ENCODE data around the gene SPIRE2.
"Not testable (repeated sequence)": the region's sequence is repeated elsewhere in the genome, so short reads cannot be mapped to it uniquely, and the experiment has no call there.

SPIRE2 gene

GRCh38 chr16:89871895-89872294, 43.6 kb downstream of the SPIRE2 start:
- DNase-seq, result no peak

DNA sequence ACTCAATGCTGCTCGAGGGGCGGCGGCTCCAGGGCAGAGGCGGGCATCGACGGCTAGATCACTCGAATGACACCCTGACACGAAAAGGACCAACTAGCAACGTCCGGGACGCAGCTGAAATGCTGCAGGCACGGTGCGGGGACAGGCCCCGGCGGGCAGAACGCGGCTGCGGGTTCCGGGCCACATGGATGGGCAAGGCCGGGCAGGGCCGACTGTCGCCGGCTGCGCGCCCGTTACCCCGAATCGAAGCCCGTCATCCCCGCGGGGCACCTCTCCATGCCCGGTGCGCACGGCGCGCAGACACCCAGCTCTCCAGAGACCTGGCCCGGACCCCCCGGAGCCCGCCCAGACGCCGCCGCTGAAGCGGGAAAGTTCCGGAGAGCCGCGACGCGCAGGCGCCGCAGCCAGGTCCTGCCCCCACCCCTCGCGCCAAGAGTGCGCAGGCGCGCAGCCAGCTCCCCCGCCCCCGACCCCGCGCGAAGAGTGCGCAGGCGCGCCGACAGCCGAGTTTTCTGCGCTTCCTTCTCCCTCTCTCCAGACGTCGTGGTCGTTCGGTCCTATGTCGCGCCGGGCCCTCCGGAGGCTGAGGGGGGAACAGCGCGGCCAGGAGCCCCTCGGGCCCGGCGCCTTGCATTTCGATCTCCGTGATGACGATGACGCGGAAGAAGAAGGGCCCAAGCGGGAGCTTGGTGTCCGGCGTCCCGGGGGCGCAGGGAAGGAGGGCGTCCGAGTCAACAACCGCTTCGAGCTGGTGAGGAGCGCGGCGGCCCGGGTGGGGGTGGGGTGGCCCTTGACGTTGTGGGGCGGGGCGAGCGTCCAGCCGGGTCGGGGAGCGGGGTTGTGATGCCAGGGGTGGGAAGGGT, 45.1 kb downstream of the SPIRE2 start, which contains the start of gene TCF25:
TCF25 (plus strand) TSS at position 484 of the 863 bp plus-strand sequence; CDS start at position 560, 76 bp downstream.
- DNase-seq, result peak; percentile 87

GRCh38 chr16:89873972-89874689, 45.9 kb downstream of the SPIRE2 start:
- DNase-seq, result peak; percentile 96

DNA sequence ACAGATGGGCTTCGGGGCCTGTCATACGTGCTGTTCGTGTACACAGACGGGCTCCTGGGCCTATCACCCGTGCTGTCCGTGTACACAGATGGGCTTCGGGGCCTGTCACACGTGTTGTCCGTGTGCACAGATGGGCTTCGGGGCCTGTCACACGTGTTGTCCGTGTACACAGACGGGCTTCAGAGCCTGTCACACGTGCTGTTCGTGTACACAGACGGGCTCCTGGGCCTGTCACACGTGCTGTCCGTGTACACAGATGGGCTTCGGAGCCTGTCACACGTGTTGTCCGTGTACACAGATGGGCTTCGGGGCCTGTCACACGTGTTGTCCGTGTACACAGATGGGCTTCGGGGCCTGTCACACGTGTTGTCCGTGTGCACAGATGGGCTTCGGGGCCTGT, 50.8 kb downstream of the SPIRE2 start:
- DNase-seq, result not testable (repeated sequence)

- DNase-seq, result no peak
Measured at GRCh38 chr16:89880477-89881367, 52.4 kb downstream of the SPIRE2 start.

DNA sequence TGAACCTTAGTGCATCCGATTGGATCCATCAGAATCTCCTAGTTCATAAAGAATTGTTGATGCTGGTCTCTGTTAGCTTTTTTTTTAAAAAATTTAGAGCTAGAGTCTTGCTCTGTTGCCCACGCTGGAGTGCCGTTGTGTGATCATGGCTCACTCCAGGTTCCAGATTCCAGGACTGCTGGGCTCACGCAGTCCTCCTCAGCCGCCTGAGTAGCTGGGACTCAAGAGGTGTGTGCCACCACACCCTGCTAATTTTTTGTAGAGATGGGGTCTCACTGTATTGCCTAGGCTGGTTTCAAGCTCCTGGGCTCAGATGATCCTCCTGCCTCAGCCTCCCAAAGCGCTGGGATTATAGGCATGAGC, 53.1 kb downstream of the SPIRE2 start:
- no peak for DNase-seq

DNA sequence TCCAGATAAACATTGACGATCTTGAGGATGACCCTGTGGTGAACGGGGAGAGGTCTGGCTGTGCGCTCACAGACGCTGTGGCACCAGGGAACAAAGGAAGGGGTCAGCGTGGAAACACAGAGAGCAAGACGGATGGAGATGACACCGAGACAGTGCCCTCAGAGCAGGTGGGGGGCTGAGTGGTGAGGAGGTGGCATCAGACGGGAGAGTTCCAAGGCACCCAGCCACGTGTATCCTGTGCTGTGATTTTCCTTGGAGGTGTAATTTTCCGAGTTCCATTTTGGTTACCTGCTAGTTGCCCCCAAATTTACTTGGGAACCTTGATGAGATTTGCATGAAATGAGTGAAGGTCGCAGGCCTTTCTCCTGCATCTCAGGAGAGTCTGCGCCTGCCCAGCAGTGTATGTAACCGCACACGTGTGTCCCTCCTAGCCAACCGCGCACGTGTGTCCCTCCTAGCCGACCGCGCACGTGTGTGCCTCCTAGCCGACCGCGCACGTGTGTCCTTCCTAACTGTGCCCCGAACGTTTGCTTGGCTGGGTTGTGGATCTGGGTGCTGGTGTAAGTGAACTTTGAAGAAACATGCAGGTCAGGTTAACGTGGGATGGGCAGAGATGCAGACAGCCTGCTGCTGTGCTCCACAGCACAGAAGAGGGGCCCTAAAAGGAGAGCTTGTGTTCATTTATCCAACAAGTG, 55.2 kb downstream of the SPIRE2 start:
- no peak for DNase-seq

DNA sequence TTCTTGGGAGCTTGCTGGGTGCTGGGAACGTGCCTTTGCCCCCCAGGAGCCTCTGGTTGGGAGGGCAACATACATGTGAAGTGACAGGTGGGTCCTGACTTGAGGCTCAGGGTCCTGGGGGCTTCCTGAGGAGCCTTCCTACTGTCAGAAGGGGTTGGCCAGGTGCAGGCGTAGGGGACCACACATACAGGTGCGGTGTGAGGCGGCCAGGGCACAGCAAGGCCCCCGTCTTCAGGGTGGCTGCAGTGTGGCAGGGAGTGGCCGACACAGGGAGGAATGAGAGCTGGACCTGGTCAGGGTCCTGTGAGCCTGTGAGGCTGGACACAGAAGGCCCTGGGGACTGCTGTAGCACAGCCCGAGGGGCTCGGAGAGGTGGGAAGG, 55.8 kb downstream of the SPIRE2 start:
- DNase-seq, result no peak

DNA sequence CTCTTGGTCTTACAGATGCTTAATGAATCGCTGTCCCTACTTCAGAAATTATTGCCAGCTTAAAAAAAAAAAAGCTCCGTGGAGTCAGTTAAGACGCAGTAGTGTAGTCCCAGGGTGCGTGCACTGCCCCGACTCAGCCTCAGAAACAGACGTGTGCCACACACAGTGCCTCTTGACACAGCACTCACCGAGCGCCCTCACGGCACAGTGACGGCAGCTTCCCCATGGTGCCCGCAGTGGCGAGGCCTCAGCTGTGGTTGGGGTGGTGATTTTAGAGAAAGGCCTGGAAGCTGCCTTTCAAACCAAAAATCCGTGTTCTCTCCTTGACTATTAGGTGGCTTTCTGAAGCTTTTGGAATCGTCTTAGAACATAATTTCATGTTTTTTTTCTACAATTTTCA, 59.0 kb downstream of the SPIRE2 start:
- DNase-seq, result no peak

- DNase-seq, result no peak
Measured at GRCh38 chr16:89890200-89890599, 61.9 kb downstream of the SPIRE2 start.

DNA sequence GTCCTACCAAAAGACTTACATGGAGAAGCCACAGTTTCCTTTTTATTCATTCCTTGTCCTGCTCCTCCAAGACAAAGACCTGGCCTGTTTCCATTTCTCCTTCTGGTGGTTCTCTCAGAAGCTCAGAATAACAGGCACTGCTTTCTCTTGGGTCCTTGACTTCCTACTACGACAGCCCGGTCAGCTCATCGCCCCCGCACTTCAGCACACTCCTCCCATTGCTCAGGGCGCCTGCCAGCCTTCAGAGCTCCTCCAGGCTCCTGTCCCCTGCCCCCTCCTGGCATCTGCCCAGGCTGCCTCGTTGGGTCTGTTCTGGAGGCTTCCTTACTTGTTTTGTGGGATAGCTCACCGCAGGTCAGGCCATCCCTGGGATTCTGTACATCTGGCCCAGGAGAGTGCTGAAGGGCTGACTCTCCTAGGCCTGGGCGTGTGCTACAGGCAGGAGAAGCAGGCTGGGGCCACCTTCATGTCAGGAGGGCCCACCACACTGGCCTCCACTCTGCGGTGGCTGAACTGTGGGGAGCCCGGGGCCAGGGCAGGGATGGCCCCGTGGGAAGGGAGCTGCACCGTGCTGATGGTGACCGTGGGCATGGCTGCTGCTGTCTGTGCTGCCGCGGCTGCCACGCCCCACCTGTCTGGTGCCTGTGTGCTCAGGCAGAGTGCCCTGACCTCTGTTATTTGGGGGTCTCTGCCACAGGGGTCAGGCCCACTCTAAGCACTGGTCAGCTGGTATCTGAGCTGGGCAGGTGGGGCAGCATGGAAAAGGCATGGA, 62.8 kb downstream of the SPIRE2 start:
- DNase-seq, result no peak

DNA sequence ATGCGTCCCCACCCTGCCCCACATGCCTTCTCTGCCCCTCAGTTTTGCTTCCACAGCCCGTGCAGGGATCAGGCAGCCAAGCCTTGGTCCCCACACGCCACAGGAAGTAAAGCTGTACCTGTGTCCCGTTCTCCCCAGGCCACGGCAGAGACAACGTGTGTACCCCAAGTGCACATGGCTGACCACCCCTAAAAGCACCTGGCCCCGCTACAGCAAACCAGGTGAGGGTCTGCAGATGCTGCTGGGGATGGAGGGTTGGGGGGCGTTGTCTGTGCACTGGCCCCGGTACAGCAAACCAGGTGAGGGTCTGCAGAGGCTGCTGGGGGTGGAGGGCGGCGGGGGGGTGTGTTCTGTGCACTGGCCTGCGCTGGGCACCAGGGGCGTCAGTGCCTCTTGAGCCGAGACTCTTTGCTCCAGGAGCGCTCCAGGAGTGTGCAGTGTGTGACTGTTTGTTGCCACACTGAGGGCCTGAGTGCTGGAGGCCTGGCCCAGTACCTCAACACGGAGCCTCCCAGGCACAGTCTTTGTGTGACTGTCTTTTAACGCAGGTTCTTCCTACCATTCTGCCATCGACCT, 63.9 kb downstream of the SPIRE2 start:
- DNase-seq, result no peak

- no peak for DNase-seq
Measured at GRCh38 chr16:89892635-89893034, 64.4 kb downstream of the SPIRE2 start.

DNA sequence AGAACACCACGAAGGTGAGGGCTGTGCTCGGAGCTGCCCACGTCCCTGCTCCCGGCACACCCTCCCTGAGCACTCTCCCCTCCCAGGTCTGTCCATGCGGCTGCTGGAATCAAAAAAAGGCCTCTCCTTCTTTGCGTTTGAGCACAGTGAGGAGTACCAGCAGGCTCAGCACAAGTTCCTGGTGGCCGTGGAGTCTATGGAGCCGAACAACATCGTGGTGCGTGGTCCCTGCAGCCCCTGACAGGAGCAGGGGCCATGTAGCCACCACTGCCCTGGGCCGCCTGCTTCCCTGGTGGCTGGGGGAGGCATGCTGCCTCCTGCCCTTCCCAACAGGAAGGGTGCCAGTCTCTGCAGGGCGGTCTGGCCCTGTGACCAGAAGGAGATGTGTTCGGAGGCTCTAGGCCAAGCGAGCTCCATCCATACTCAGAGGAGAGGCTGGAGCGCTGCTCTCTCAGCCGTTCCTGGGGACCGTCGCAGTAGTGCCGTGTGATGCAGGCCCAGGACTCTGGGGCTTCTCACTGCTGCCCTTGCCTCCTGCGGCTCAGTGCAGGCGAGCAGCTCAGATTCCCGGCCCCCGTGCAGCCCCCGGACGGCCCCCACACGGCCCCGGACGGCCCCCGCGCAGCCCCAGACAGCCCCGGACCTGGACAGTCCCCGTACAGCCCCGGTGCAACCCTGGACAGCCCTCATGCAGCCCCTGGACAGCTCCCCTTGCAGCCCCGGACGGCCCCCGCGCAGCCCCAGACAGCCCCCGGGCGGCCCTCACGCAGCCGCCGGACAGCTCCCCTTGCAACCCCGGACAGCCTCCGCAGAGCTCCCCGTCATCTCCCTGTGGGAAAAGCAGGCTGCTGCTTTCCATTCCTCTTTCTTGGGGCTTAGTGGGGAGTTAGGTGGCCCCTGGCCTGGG, 65.6 kb downstream of the SPIRE2 start:
- no peak for DNase-seq

DNA sequence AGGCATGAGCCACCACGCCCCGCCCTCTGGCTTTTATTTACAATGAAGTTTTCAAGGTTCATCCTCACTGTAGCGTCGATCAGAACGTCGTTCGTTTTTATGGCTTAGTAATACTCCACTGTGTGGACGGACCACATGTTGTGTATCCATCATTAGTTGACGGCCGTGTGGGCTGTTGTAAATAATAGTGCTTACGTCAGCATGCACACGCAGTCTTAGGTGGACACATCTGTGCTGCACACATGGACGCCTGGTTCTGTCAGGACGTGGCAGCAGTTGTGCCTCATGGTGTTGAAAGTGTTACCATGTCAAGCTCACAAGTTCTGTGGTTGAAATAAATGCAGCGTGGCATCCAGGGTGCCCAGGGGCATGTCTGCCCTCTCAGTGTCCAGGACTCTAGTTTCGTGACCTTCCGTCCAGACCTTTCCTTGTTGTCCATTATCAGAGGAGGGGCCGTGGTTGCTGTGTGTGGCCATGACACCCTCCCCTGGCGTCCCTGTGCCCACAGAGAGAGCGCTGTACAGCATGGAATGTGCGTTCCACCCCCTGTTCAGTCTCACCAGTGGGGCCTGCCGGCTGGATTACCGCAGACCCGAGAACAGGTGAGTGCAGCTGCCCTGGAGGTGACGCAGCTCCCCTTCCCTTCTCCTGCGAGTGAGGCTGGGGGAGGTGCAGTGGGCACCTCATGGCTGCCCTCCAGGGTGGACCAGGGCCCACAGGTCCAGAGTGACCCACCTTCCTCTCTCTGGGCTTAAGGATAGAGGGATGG, 67.4 kb downstream of the SPIRE2 start:
- DNase-seq, result no peak

DNA sequence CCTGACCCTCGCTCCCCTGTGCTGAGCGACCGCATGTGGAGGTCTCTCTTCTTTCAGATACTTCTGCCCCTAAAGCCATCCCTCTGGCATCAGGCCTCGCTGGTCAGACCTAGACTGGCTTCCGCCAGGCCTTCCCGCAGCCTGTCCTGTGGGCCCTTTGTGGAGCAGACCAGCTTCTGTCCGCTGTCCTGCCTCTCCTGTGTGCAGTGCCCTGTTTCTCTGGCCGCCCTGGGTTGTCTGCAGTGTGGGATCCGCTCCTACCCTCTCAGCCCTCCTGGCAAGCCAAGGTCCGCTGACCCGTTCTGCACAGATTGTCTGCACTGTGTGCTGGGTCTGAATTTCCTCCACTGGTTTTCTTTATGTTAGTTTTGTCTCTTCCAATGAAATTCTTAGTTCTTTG, 68.9 kb downstream of the SPIRE2 start:
- no peak for DNase-seq

DNA sequence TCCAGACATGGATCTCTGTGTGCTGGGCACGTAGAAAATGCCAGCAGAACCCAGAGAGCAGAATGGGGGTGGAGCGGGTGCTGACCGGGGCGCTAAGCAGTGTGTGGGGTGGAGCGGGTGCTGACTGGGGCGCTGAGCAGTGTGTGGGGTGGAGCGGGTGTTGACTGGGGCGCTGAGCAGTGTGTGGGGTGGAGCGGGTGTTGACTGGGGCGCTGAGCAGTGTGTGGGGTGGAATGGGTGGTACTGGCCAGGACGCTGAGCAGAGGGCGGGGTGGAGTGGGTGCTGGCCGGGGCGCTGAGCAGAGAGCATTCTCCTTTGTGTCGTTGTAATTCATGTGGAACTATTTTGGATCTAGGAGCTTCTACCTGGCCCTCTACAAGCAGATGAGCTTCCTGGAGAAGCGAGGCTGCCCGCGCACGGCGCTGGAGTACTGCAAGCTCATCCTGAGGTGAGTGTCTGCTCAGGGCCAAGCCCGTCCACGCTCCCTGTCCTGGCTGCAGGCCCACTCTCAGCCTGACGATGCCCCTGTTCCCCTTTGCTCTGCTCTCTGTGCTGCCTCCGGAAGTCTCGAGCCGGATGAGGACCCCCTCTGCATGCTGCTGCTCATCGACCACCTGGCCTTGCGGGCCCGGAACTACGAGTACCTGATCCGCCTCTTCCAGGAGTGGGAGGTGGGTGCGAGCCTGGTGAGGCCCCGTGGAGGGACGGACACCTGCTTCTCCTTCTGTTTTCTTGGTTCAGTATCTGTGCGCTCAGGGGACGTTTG, 70.1 kb downstream of the SPIRE2 start:
- DNase-seq, result no peak

DNA sequence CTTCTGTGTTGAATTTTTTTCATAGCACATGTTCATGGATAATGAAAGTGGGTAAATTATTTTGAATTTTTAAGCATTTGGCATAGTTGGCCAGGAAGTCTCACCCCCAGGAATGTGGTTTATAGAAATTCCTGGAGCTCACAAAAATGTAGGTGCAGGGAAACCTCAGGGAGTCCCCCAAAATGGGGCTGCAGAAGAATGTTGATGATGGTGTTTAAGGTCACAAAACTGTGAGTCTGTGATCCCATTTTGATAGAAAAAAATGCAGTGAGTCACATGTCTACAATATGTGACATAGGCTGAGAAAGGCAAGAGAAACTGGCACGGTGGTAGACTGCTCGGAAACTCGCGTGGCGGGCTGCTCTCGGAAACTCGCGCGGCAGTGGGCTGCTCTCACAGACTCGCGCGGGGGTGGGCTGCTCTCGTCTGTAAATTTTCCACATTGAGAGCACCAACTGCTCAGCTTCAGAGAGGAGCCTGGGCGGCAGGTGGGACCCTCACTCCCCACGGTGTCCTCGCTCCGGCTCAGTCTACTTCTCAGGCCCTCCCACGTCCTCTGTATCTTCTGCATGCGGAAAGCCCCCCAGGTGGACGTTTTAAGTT, 71.7 kb downstream of the SPIRE2 start:
- DNase-seq, result no peak
